GM23338 (cell line): ENCODE measurements around the gene CYP11A1. TPM values are rescaled to one million over a fixed set of nuclear protein-coding genes. Genes with fewer than 3 reads are reported as not detected.
A peak's percentile ranks its signal among the peaks of the same experiment; 100 is the strongest.

Source experiments
- ATAC-seq: fragments of 200-7000 bp; cut with Tn5 transposase; 3 replicates; pipeline ENCODE4 v1.9.1; 2020
- DNase-seq: peaks from one replicate; pipeline ENCODE4 v3.0.0-alpha.2; 2015; ENCODE audit warnings: low spot score
- H2AFZ ChIP-seq: fragments of 200-600 bp; sonication (generic); 2 replicates; pipeline ENCODE4 v1.8.0; 2016; ENCODE audit warnings: antibody characterized with exemption, mild to moderate bottlenecking, moderate library complexity
- H3F3A ChIP-seq: fragments of 200-600 bp; sonication (generic); replicated peaks from 2 replicates; pipeline ENCODE4 v1.8.0; 2017; ENCODE audit warnings: antibody characterized with exemption, mixed run types, low read depth
- H3K27ac ChIP-seq: fragments of 200-600 bp; sonication (generic); 2 replicates; pipeline ENCODE4 v1.6.1; 2016; ENCODE audit warnings: low read depth
- H3K27me3 ChIP-seq: fragments of 200-600 bp; sonication (generic); 2 replicates; pipeline ENCODE4 v1.8.0; 2016; ENCODE audit warnings: mild to moderate bottlenecking, mixed run types, moderate library complexity; ENCODE audit not compliant: insufficient read depth
- H3K36me3 ChIP-seq: fragments of 200-600 bp; sonication (generic); 2 replicates; pipeline ENCODE4 v1.8.0; 2016; ENCODE audit warnings: mild to moderate bottlenecking; ENCODE audit not compliant: insufficient read depth
- H3K4me1 ChIP-seq: fragments of 200-600 bp; sonication (generic); 2 replicates; pipeline ENCODE4 v1.8.0; 2016; ENCODE audit warnings: mild to moderate bottlenecking, moderate library complexity; ENCODE audit not compliant: insufficient read depth
- H3K4me2 ChIP-seq: fragments of 200-600 bp; sonication (generic); 2 replicates; pipeline ENCODE4 v1.7.1; 2017; ENCODE audit warnings: mixed run types
- H3K4me3 ChIP-seq: fragments of 200-600 bp; sonication (generic); 2 replicates; pipeline ENCODE4 v1.6.1; 2016; ENCODE audit warnings: mixed run types
- H3K79me2 ChIP-seq: fragments of 200-600 bp; sonication (generic); replicated peaks from 2 replicates; pipeline ENCODE4 v1.8.0; 2017; ENCODE audit warnings: mild to moderate bottlenecking; ENCODE audit not compliant: insufficient read depth
- H3K9me2 ChIP-seq: fragments of 200-600 bp; sonication (generic); 2 replicates; pipeline ENCODE4 v1.8.0; 2017; ENCODE audit not compliant: insufficient read depth
- H4K20me1 ChIP-seq: fragments of 200-600 bp; sonication (generic); replicated peaks from 2 replicates; pipeline ENCODE4 v1.8.0; 2017; ENCODE audit warnings: mild to moderate bottlenecking; ENCODE audit not compliant: insufficient read depth
- H3K27ac Mint-ChIP-seq: 2 replicates; pipeline ENCODE4 v1.8.0; 2020; ENCODE audit warnings: inconsistent platforms, mild to moderate bottlenecking, moderate library complexity, mixed read lengths
- H3K27me3 Mint-ChIP-seq: 3 replicates; pipeline ENCODE4 v1.8.0; 2022; ENCODE audit warnings: low read depth, mild to moderate bottlenecking, moderate library complexity, mixed read lengths, inconsistent platforms; ENCODE audit not compliant: insufficient read depth, poor library complexity
- H3K36me3 Mint-ChIP-seq: 3 replicates; pipeline ENCODE4 v1.8.0; 2021; ENCODE audit warnings: low read depth, mild to moderate bottlenecking, inconsistent platforms, moderate library complexity, mixed read lengths
- H3K4me1 Mint-ChIP-seq: 3 replicates; pipeline ENCODE4 v1.8.0; 2020; ENCODE audit warnings: mild to moderate bottlenecking, inconsistent platforms, mixed read lengths
- H3K4me3 Mint-ChIP-seq: 3 replicates; pipeline ENCODE4 v1.8.0; 2021; ENCODE audit warnings: moderate library complexity, mild to moderate bottlenecking, inconsistent platforms, mixed read lengths
- H3K9me3 Mint-ChIP-seq: 3 replicates; pipeline ENCODE4 v1.8.0; 2020; ENCODE audit warnings: moderate library complexity, mild to moderate bottlenecking, inconsistent platforms, mixed read lengths
- CREB1 ChIP-seq: fragments of 250-450 bp; sonication (Bioruptor Pico); IDR thresholded peaks from 2 replicates; pipeline ENCODE4 v1.5.0; 2020; ENCODE audit warnings: low read depth, mild to moderate bottlenecking, moderate library complexity
- CTCF ChIP-seq, 2 experiments: fragments of 200-600 bp in 1 of 2; sonication (generic) in 1 of 2; conservative IDR thresholded peaks; 2 replicates each; pipeline versions ENCODE4 v1.5.1 to v1.6.1; 2016 to 2017; ENCODE audit warnings: antibody characterized with exemption in 2 of 2, low read depth in 2 of 2, mild to moderate bottlenecking in 2 of 2, moderate library complexity in 1 of 2
- ETS1 ChIP-seq: IDR thresholded peaks from 2 replicates; pipeline ENCODE4 v1.6.1; 2016; ENCODE audit warnings: antibody characterized with exemption
- EZH2 ChIP-seq: fragments of 200-600 bp; sonication (generic); IDR thresholded peaks from one replicate; pipeline ENCODE4 v1.8.0; 2017; ENCODE audit warnings: antibody characterized with exemption, mild to moderate bottlenecking, low read depth; ENCODE audit not compliant: unreplicated experiment
- EZH2phosphoT487 ChIP-seq: fragments of 200-600 bp; sonication (generic); IDR thresholded peaks from one replicate; pipeline ENCODE4 v1.8.1; 2018; ENCODE audit warnings: antibody characterized with exemption; ENCODE audit not compliant: unreplicated experiment
- JUNB ChIP-seq: IDR thresholded peaks from one replicate; pipeline ENCODE4 v1.6.1; 2016; ENCODE audit warnings: antibody characterized with exemption; ENCODE audit not compliant: unreplicated experiment
- NANOG ChIP-seq: IDR thresholded peaks from 2 replicates; pipeline ENCODE4 v1.6.1; 2016; ENCODE audit warnings: antibody characterized with exemption, borderline replicate concordance
- POLR2AphosphoS5 ChIP-seq: IDR thresholded peaks from 2 replicates; pipeline ENCODE4 v1.6.1; 2016; ENCODE audit warnings: antibody characterized with exemption, low read depth
- REST ChIP-seq: IDR thresholded peaks from one replicate; pipeline ENCODE4 v1.6.1; 2018; ENCODE audit warnings: antibody characterized with exemption; ENCODE audit not compliant: unreplicated experiment
- STAT1 ChIP-seq: IDR thresholded peaks from one replicate; pipeline ENCODE4 v1.6.1; 2016; ENCODE audit warnings: antibody characterized with exemption; ENCODE audit not compliant: unreplicated experiment
- ZNF114 ChIP-seq: fragments of 250-450 bp; sonication (Bioruptor Pico); IDR thresholded peaks from 2 replicates; pipeline ENCODE4 v1.5.0; 2020; ENCODE audit warnings: mild to moderate bottlenecking, moderate library complexity
- ZNF331 ChIP-seq: fragments of 250-450 bp; sonication (Bioruptor Pico); IDR thresholded peaks from 2 replicates; pipeline ENCODE4 v1.5.0; 2020; ENCODE audit warnings: low read depth, mild to moderate bottlenecking, moderate library complexity
- ZNF462 ChIP-seq: fragments of 250-450 bp; sonication (Bioruptor Pico); IDR thresholded peaks from 2 replicates; pipeline ENCODE4 v1.5.0; 2020; ENCODE audit warnings: mild to moderate bottlenecking, moderate library complexity
- polyA plus RNA-seq: library from polyadenylated mRNA; unstranded; fragments of >200 nt; fragmentation: Nextera tagmentation; extraction: Ambion mirVana; gene quantifications from 2 replicates; pipeline ENCODE4 v1.2.1, GENCODE V29; 2016
- total RNA-seq: library from RNA; depleted of rRNA; stranded (reverse); fragments of >200 nt; shearing (Covaris generic); gene quantifications from 2 replicates; pipeline ENCODE4 v1.2.3, GENCODE V29; 2014

The CYP11A1 gene
- total and polyA plus RNA-seq, 2 experiments from 2014 or later, result 1.2 to 1.7 TPM

DNA sequence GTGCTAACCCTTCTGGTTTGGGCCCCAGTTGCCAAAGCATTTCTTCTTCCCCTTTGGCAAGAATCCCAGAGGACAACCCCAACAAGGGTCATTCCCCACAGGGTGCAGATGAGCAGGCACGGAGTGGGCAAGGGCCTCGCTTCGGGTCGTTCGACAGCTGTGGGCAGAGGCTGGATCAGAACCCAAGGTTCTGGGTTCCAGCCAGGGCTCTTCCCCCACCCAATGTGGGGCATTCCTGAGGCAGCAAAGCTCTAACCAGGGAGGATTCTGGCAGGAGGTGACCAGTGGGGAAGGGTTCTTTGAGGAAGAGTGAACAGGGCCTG lies 48.3 kb downstream of the CYP11A1 start:
- H2AFZ ChIP-seq, result 0 out of 2 replicates have a peak overlapping the region, but pooled peaks have one; percentile 14
- Mint-ChIP-seq H3K4me3 (no peak overlapping the region), H3K4me1 (peaks cover 39% of the 10 kb centered on the region), H3K9me3 (no peaks in the 10 kb centered on the region; the same call in 2 of the 3 replicates), H3K27ac (no peak overlapping the region), H3K36me3 (no peaks in the 10 kb centered on the region; the same call in 2 of the 3 replicates), H3K27me3 (peaks cover 13% of the 10 kb centered on the region)
- H3K27me3 ChIP-seq, result no peaks in the 10 kb centered on the region
- H3K4me1 ChIP-seq, result peaks cover 37% of the 10 kb centered on the region
- peak overlapping the region; percentile 38; the same call in 1 of the 2 replicates for H3K4me2 ChIP-seq
- no peak overlapping the region for H3K27ac ChIP-seq
- H3K36me3 ChIP-seq, result no peaks in the 10 kb centered on the region
- DNase-seq (no peak), ATAC-seq (no peak)
- TF ChIP-seq ZNF462 (CRISPR knock-in tag), result no peak
- no peak for TF ChIP-seq ETS1
- no peak for TF ChIP-seq JUNB
- no peak for TF ChIP-seq CTCF (conservative IDR thresholded peaks at IDR 0.05; ENCODE audit: low read depth in 2 of 2)
- TF ChIP-seq REST, result no peak
- no peak for TF ChIP-seq STAT1
- TF ChIP-seq ZNF331 (CRISPR knock-in tag), result no peak
- TF ChIP-seq NANOG, result no peak
- TF ChIP-seq EZH2, result no peak
- TF ChIP-seq CREB1 (CRISPR knock-in tag), result no peak
- TF ChIP-seq EZH2phosphoT487, result no peak
- no peak for TF ChIP-seq ZNF114 (CRISPR knock-in tag)
- no peak for TF ChIP-seq POLR2AphosphoS5
- no peak overlapping the region for H3K4me3 ChIP-seq
- no peaks in the 10 kb centered on the region for H4K20me1 ChIP-seq
- no peaks in the 10 kb centered on the region for H3K9me2 ChIP-seq
- H3F3A ChIP-seq, result no peaks in the 10 kb centered on the region
- H3K79me2 ChIP-seq, result no peaks in the 10 kb centered on the region
